ENCODE results near the gene TTLL11.

Gene TTLL11, protein sequence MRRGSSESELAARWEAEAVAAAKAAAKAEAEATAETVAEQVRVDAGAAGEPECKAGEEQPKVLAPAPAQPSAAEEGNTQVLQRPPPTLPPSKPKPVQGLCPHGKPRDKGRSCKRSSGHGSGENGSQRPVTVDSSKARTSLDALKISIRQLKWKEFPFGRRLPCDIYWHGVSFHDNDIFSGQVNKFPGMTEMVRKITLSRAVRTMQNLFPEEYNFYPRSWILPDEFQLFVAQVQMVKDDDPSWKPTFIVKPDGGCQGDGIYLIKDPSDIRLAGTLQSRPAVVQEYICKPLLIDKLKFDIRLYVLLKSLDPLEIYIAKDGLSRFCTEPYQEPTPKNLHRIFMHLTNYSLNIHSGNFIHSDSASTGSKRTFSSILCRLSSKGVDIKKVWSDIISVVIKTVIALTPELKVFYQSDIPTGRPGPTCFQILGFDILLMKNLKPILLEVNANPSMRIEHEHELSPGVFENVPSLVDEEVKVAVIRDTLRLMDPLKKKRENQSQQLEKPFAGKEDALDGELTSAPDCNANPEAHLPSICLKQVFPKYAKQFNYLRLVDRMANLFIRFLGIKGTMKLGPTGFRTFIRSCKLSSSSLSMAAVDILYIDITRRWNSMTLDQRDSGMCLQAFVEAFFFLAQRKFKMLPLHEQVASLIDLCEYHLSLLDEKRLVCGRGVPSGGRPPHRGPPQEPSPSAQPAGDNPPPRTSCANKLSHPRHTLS

DNA sequence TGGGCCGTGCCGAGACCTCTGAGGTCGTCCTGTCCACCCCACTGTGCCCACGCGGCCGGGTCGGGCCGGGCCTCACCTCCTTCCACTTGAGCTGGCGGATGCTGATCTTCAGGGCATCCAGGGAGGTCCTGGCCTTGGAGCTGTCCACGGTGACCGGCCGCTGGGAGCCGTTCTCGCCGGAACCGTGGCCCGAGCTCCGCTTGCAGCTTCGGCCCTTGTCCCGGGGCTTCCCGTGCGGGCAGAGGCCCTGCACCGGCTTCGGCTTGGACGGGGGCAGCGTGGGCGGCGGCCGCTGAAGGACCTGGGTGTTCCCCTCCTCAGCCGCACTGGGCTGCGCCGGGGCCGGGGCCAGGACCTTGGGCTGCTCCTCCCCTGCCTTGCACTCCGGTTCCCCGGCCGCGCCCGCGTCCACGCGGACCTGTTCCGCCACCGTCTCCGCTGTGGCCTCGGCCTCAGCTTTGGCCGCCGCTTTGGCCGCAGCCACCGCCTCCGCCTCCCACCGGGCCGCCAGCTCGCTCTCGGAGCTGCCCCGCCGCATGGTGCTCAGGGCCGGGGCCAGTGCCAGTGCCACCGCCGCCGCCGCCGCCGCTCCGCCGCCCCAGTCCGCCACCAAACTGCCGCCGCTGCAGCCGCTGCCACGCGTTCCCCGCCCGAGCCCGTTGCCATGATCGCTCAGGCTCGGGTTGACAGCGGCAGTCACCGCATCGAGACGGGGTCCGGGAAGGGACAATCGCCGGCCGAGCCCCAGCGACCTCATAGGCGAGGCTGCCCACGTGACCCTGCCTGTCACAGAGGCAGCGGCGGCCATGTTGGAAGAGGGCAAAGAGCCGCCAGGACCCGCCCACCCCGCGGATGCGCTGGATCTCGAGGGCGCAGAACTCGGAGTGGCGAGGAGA, at the start of gene TTLL11:
TTLL11 (minus strand) TSS at position 698 of the 896 bp plus-strand sequence; CDS start at position 538, 160 bp downstream.
- peak within 1 kb of the TSS; percentile 84 for H3K4me2 ChIP-seq (ENCODE audit: low read length)
- no peaks in the 10 kb centered on the region for H3K36me3 ChIP-seq (ENCODE audit: control insufficient read depth, low read length)
- TF ChIP-seq, protein P1, sequence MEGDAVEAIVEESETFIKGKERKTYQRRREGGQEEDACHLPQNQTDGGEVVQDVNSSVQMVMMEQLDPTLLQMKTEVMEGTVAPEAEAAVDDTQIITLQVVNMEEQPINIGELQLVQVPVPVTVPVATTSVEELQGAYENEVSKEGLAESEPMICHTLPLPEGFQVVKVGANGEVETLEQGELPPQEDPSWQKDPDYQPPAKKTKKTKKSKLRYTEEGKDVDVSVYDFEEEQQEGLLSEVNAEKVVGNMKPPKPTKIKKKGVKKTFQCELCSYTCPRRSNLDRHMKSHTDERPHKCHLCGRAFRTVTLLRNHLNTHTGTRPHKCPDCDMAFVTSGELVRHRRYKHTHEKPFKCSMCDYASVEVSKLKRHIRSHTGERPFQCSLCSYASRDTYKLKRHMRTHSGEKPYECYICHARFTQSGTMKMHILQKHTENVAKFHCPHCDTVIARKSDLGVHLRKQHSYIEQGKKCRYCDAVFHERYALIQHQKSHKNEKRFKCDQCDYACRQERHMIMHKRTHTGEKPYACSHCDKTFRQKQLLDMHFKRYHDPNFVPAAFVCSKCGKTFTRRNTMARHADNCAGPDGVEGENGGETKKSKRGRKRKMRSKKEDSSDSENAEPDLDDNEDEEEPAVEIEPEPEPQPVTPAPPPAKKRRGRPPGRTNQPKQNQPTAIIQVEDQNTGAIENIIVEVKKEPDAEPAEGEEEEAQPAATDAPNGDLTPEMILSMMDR (IDR thresholded peaks at IDR 0.05; ENCODE audit: low read depth, low read length, poor library complexity, severe bottlenecking), result no peak
- TF ChIP-seq EZH2phosphoT487 (IDR thresholded peaks at IDR 0.05; ENCODE audit: borderline replicate concordance, low read length), result no peak
- H3K4me1 ChIP-seq (ENCODE audit: control insufficient read depth, low read length), result peaks cover 25% of the 10 kb centered on the region
- H3K79me2 ChIP-seq (ENCODE audit: control insufficient read depth, low read length), result peaks cover 33% of the 10 kb centered on the region
- H3K9me3 ChIP-seq (ENCODE audit: control insufficient read depth, insufficient read depth, low read length), result no peaks in the 10 kb centered on the region
- no peaks in the 10 kb centered on the region for H3K9me2 ChIP-seq (replicated peaks; ENCODE audit: control insufficient read depth, low read length)
- no peak within 1 kb of the TSS for H3K27ac ChIP-seq (ENCODE audit: low read depth, low read length)
- H4K20me1 ChIP-seq (ENCODE audit: control insufficient read depth, insufficient read depth, low read depth, low read length), result no peaks in the 10 kb centered on the region
- H3K4me3 ChIP-seq (ENCODE audit: low read length), result peak within 1 kb of the TSS; percentile 92
- H3K27me3 ChIP-seq (ENCODE audit: control insufficient read depth, low read length), result peaks cover 21% of the 10 kb centered on the region
- no peaks in the 10 kb centered on the region for H3F3A ChIP-seq (ENCODE audit: control insufficient read depth, insufficient read depth)

DNA sequence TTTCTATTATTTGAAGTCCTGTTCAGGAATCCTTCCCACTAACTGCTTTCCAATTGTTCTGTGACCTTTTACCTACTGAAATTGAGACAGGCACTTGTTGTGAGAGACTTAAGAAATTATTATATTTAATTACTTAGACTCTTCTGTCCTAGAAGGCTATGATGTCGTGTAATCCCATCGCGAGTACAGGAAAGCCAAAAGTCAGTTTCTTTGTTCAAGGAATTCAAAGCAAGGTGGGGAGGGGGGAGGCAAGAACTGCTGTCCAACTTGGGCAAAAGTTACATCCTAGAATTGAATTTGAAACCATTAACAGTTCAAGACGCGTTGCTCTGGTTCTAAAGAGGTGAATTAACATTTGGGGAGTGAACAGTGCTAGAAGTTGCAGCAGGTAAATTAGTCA, 48.6 kb upstream of the TTLL11 start:
- TF ChIP-seq, protein P1 (IDR thresholded peaks at IDR 0.05; ENCODE audit: low read depth, low read length, poor library complexity, severe bottlenecking), result no peak
- TF ChIP-seq EZH2phosphoT487 (IDR thresholded peaks at IDR 0.05; ENCODE audit: borderline replicate concordance, low read length), result no peak
- Histone ChIP-seq H3K9me2 (replicated peaks; ENCODE audit: control insufficient read depth, low read length) (no peaks in the 10 kb centered on the region), H3K79me2 (ENCODE audit: control insufficient read depth, low read length) (no peaks in the 10 kb centered on the region), H3K27me3 (ENCODE audit: control insufficient read depth, low read length) (no peaks in the 10 kb centered on the region), H3K4me2 (ENCODE audit: low read length) (no peak overlapping the region), H3K9me3 (ENCODE audit: control insufficient read depth, insufficient read depth, low read length) (no peaks in the 10 kb centered on the region), H3K36me3 (ENCODE audit: control insufficient read depth, low read length) (peaks cover 43% of the 10 kb centered on the region), H4K20me1 (ENCODE audit: control insufficient read depth, insufficient read depth, low read depth, low read length) (no peaks in the 10 kb centered on the region), H3F3A (ENCODE audit: control insufficient read depth, insufficient read depth) (no peaks in the 10 kb centered on the region), H3K4me3 (ENCODE audit: low read length) (no peak overlapping the region), H3K4me1 (ENCODE audit: control insufficient read depth, low read length) (no peaks in the 10 kb centered on the region), H3K27ac (ENCODE audit: low read depth, low read length) (no peak overlapping the region)

DNA sequence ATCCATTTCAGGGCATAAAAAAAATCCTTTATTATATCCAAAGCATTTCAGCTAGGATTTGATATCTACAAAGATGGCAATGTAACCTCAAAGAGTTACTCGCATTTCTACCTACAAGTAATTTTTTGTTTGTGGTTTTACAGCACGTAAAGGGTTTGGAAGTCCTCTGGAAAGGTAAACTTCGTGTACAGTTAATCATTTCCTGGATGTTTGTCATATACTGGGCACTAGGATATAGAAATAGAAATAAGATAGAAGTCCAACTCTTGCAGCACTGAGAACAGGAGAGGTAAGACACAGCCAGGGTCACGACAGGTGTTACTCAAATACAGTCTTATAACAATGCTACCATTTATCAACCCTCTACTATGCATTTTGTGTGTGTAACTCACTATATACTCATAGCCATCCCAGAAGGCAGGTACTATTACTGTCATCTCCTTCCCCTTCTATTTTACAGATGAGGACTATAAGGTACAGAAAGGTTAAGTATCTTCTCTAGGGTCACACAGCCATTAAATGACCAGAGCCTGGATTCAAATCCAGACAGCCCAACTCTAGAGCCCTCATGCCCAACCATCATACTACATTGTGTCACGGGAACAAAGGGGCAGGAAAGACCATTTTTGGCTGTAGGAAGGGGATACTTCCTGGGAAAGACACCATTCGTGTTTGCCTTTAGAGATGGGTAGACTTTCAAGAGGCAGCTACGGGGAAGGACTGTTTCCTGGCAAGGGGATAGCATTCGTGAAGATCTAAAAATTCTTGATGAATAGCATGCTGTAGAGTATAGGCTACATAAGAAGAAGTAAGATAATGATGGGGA, 47.5 kb upstream of the TTLL11 start:
- Histone ChIP-seq H3K9me2 (replicated peaks; ENCODE audit: control insufficient read depth, low read length) (no peaks in the 10 kb centered on the region), H3K4me1 (ENCODE audit: control insufficient read depth, low read length) (no peaks in the 10 kb centered on the region), H3F3A (ENCODE audit: control insufficient read depth, insufficient read depth) (no peaks in the 10 kb centered on the region), H4K20me1 (ENCODE audit: control insufficient read depth, insufficient read depth, low read depth, low read length) (no peaks in the 10 kb centered on the region), H3K9me3 (ENCODE audit: control insufficient read depth, insufficient read depth, low read length) (no peaks in the 10 kb centered on the region), H3K79me2 (ENCODE audit: control insufficient read depth, low read length) (no peaks in the 10 kb centered on the region), H3K36me3 (ENCODE audit: control insufficient read depth, low read length) (peaks cover 34% of the 10 kb centered on the region), H3K4me3 (ENCODE audit: low read length) (no peak overlapping the region), H3K27ac (ENCODE audit: low read depth, low read length) (no peak overlapping the region), H3K27me3 (ENCODE audit: control insufficient read depth, low read length) (no peaks in the 10 kb centered on the region), H3K4me2 (ENCODE audit: low read length) (no peak overlapping the region)
- TF ChIP-seq EZH2phosphoT487 (IDR thresholded peaks at IDR 0.05; ENCODE audit: borderline replicate concordance, low read length), result no peak
- TF ChIP-seq, protein P1 (IDR thresholded peaks at IDR 0.05; ENCODE audit: low read depth, low read length, poor library complexity, severe bottlenecking), result no peak

Measured in DOHH2 (cell line).